Lower leg skin (tissue), 4 donors: ENCODE results near the gene CENPK. TPM values are rescaled to one million over a fixed set of nuclear protein-coding genes. Genes with fewer than 3 reads are reported as not detected.

Source experiments
- DNase-seq, 2 donors: peaks; one replicate each; pipeline ENCODE4 v3.0.0-alpha.2; 2019; ENCODE audit warnings: low spot score in 2 of 2
- H3K4me3 ChIP-seq: fragments of 200-600 bp; sonication (generic); 2 replicates; pipeline ENCODE4 v1.5.1; 2017; ENCODE audit warnings: mild to moderate bottlenecking, low read depth; ENCODE audit not compliant: poor library complexity, severe bottlenecking
- POLR2A ChIP-seq, 2 donors: fragments of 450-650 bp; IDR thresholded peaks; one replicate each; pipeline ENCODE4 v1.6.1; 2016 to 2017; ENCODE audit warnings: antibody characterized with exemption in 2 of 2, mild to moderate bottlenecking in 1 of 2, moderate library complexity in 1 of 2
- WGBS, 2 donors: methylation state at CpG; one replicate each; pipeline ENCODE4 v1.1.5; 2018; 5-methylcytosine and 5-hydroxymethylcytosine counted together
- intact Hi-C: fragments of 100-400 bp; cut with DNase I; formaldehyde crosslinking; loops from one replicate; pipeline ENCODE4 v1.15.0; 2023; ENCODE audit warnings: low total_unique reads
- total RNA-seq, 4 donors: library from RNA; depleted of rRNA; stranded (reverse); fragments of >200 nt; gene quantifications; one replicate each; pipeline ENCODE4 v1.1.0, GENCODE V29; 2016
- TF ChIP-seq, protein P1 (sequence below), 3 donors: fragments of 450-650 bp; IDR thresholded peaks; one replicate each; pipeline ENCODE4 v1.5.1; 2016; ENCODE audit warnings: antibody characterized with exemption in 3 of 3, mild to moderate bottlenecking in 3 of 3, moderate library complexity in 2 of 3

CENPK gene
- total RNA-seq, 4 donors from 2014 or later = 0.72 to 1.8 (median 1.3) TPM

DNA sequence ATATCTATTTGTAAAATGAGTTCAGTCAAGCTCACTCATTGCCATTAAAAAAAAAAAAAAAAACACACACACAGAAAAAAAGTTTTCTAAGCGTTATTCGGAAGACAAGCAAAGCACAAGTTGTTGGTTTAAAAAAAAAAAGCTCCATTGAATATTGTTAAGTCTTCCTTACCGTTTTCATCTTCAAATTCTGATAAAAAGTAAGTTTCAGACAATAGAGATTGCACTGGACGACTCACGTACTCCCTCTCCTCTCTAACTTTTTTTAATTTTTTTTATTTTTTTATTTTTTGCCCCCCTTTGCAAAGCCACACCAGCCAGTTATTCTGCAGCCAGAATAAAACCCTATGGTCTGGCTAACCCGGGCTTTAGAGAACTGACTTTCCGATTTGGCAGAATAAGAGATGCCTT, 81.8 kb downstream of the CENPK start:
- WGBS, 2 donors = 1% methylated on average over 7 of the region's 7 CpGs
- TF ChIP-seq, protein P1, sequence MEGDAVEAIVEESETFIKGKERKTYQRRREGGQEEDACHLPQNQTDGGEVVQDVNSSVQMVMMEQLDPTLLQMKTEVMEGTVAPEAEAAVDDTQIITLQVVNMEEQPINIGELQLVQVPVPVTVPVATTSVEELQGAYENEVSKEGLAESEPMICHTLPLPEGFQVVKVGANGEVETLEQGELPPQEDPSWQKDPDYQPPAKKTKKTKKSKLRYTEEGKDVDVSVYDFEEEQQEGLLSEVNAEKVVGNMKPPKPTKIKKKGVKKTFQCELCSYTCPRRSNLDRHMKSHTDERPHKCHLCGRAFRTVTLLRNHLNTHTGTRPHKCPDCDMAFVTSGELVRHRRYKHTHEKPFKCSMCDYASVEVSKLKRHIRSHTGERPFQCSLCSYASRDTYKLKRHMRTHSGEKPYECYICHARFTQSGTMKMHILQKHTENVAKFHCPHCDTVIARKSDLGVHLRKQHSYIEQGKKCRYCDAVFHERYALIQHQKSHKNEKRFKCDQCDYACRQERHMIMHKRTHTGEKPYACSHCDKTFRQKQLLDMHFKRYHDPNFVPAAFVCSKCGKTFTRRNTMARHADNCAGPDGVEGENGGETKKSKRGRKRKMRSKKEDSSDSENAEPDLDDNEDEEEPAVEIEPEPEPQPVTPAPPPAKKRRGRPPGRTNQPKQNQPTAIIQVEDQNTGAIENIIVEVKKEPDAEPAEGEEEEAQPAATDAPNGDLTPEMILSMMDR (IDR thresholded peaks at IDR 0.05) = no peak
- TF ChIP-seq POLR2A (IDR thresholded peaks at IDR 0.05) = no peak
- intact Hi-C loops = loop anchor here (10.0 kb wide), 1 partner anchor 676 kb away; no protein-coding TSS in a partner anchor
- no peak for DNase-seq
- H3K4me3 ChIP-seq = no peak overlapping the region

- intact Hi-C loops = loop anchor here (10.0 kb wide), 1 partner anchor 676 kb away; no protein-coding TSS in a partner anchor
- TF ChIP-seq, protein P1 (IDR thresholded peaks at IDR 0.05) = no peak
- no peak for TF ChIP-seq POLR2A (IDR thresholded peaks at IDR 0.05)
- WGBS, 2 donors = 0% methylated on average over 15 of the region's 15 CpGs
These were observed 82.6 kb downstream of the CENPK start for GRCh38 chr5:65480306-65480865.

DNA sequence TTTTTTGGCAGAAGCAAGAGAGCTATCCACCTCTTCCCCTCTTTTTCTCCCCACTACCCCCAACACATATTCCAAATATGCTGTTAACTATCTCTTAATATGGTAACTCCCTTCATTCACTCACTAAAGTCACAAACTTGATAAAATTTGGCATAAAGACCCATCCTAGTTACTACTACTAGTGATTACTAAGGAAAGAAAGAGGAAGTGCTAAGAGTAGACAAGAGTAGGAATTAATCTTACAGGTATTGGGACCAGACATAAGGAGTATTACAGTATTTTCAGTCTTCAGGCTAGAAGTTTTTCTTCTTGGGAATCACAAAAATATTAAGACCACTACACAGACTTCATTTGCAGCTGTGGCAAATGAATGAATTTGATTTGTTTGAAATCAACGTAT, 83.4 kb downstream of the CENPK start:
- no peak for DNase-seq
- H3K4me3 ChIP-seq = no peak overlapping the region
- 49 to 53% methylated on average over 1 of the region's 1 CpG for WGBS, 2 donors
- intact Hi-C loops = no loop called here
- TF ChIP-seq POLR2A (IDR thresholded peaks at IDR 0.05) = no peak
- TF ChIP-seq, protein P1 (IDR thresholded peaks at IDR 0.05) = no peak

More at GRCh38 chr5:65480306-65480865, 82.6 kb downstream of the CENPK start:
- H3K4me3 ChIP-seq = peak overlapping the region; percentile 4
- DNase-seq = peak; percentile 66 to 95

DNA sequence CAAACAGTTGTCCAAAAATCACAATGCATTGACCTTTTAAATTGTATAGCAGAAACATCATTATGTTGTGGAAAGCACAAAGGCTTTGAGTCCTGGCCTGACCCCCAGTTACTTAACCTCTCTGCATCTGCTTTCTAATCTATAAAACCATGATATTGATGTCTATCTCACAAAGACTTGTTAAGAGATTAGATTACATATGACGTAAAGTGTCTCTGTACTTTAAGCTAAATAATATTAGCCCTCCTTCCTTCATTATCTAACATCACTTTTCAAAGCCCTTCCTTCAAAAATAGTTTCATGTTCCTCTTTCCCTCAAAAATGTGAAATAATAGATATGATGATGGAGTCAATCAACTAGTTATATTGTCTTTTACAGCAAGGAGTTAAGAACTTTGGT, 84.6 kb downstream of the CENPK start:
- intact Hi-C loops = no loop called here
- TF ChIP-seq, protein P1 (IDR thresholded peaks at IDR 0.05) = no peak
- no peak for TF ChIP-seq POLR2A (IDR thresholded peaks at IDR 0.05)
- 91 to 92% methylated on average over 1 of the region's 1 CpG for WGBS, 2 donors
- DNase-seq = no peak
- no peak overlapping the region for H3K4me3 ChIP-seq

GRCh38 chr5:65475895-65476294, 87.1 kb downstream of the CENPK start:
- 68 to 89% methylated on average over 1 of the region's 1 CpG for WGBS, 2 donors
- no peak overlapping the region for H3K4me3 ChIP-seq
- TF ChIP-seq, protein P1 (IDR thresholded peaks at IDR 0.05) = no peak
- no peak for TF ChIP-seq POLR2A (IDR thresholded peaks at IDR 0.05)
- intact Hi-C loops = no loop called here
- no peak for DNase-seq

GRCh38 chr5:65475336-65475735, 87.6 kb downstream of the CENPK start:
- H3K4me3 ChIP-seq = no peak overlapping the region
- TF ChIP-seq POLR2A (IDR thresholded peaks at IDR 0.05) = no peak
- TF ChIP-seq, protein P1 (IDR thresholded peaks at IDR 0.05) = no peak
- intact Hi-C loops = no loop called here
- WGBS, 2 donors = 85 to 89% methylated on average over 4 of the region's 4 CpGs
- DNase-seq = no peak
